ENCODE results near the gene MAP4K1. TPM values are rescaled to one million over a fixed set of nuclear protein-coding genes. Genes with fewer than 3 reads are reported as not detected.
"Not testable (repeated sequence)": the region's sequence is repeated elsewhere in the genome, so short reads cannot be mapped to it uniquely, and the experiment has no call there.

MAP4K1 gene
- total RNA-seq, 1 experiment from 2014 or later, result 11.1 TPM

DNA sequence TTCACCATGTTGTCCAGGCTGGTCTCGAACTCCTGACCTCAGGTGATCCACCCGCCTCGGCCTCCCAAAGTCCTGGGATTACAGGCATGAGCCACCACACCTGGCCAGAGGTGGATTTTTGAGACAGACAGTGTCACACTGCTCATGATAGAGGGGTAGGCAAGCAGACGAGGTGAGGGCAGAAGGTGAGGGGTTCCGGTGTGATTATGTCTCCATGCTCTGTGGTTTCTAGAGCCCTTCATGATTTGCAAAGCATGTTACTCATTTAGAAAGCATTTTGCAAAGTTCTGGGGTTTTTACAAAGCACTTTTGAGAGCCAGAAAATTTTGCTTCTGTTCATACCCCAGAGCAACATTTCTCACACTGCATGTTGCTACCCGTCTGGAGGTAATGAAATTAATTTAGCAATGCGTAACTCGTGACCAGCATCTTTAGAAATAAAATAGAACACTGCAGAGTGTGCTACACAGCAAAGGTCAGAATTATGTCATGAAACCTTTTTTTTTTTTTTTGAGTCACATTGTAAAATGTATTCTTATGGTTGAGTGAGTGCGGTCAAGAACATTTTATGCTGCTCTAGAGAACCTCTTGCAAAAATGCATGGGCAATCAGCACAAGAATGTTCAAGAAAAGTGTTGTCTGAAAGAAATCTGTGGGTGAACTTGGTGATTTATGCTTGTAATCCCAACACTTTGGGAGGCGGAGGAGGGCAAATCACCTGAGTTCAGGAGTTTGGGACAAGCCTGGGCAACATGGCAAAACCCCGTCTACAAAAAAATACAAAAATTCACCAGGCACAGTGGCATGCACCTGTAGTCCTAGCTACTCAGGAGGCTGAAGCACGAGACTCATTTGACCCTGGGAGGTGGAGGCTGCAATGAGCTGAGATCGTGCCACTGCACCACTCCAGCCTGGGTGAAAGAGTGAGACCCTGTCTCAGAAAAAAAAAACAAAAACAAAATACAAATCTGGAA, 58.0 kb downstream of the MAP4K1 start:
- BruUV-seq (replicated peaks), result no TSS peak
- no peaks in the 10 kb centered on the region for H3K27me3 ChIP-seq (ENCODE audit: control insufficient read depth, insufficient read depth, low read length)
- no peak overlapping the region for H3K27ac ChIP-seq (ENCODE audit: low read length)
- ChIA-PET POLR2A (interaction anchor here (0.7 kb wide), 1 partner anchor 8 kb away, joined by 10 read pairs; no protein-coding TSS in a partner anchor), CTCF (interaction anchor here (0.6 to 0.8 kb wide), 2 partner anchors 35 to 41 kb away, joined by 3 to 5 read pairs; no protein-coding TSS in a partner anchor)
- in situ Hi-C loops (cut with HindIII; ENCODE audit: low pct_unique_long_range_greater_than_20kb, low sequenced_read_pairs) (no loop called here), intact Hi-C loops (cut with micrococcal nuclease; ENCODE audit: unreplicated experiment) (loop anchor here (5.0 kb wide), 1 partner anchor 73 kb away; no protein-coding TSS in a partner anchor)
- no peaks in the 10 kb centered on the region for H3K36me3 ChIP-seq (ENCODE audit: control insufficient read depth, insufficient read depth, low read length)
- no peaks in the 10 kb centered on the region for H3K9me3 ChIP-seq (ENCODE audit: control insufficient read depth, insufficient read depth, low read depth, low read length)
- no peak for ATAC-seq
- H3K4me3 ChIP-seq (ENCODE audit: low read depth in 2 of 2, low read length in 2 of 2), result no peak overlapping the region
- no peak for DNase-seq (ENCODE audit: low read depth, low spot score)
- TF ChIP-seq POLR2AphosphoS5 (IDR thresholded peaks at IDR 0.05; ENCODE audit: low read depth, low read length), result no peak
- TF ChIP-seq, protein P1, sequence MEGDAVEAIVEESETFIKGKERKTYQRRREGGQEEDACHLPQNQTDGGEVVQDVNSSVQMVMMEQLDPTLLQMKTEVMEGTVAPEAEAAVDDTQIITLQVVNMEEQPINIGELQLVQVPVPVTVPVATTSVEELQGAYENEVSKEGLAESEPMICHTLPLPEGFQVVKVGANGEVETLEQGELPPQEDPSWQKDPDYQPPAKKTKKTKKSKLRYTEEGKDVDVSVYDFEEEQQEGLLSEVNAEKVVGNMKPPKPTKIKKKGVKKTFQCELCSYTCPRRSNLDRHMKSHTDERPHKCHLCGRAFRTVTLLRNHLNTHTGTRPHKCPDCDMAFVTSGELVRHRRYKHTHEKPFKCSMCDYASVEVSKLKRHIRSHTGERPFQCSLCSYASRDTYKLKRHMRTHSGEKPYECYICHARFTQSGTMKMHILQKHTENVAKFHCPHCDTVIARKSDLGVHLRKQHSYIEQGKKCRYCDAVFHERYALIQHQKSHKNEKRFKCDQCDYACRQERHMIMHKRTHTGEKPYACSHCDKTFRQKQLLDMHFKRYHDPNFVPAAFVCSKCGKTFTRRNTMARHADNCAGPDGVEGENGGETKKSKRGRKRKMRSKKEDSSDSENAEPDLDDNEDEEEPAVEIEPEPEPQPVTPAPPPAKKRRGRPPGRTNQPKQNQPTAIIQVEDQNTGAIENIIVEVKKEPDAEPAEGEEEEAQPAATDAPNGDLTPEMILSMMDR (IDR thresholded peaks at IDR 0.05), result no peak
- TF ChIP-seq, protein P2, sequence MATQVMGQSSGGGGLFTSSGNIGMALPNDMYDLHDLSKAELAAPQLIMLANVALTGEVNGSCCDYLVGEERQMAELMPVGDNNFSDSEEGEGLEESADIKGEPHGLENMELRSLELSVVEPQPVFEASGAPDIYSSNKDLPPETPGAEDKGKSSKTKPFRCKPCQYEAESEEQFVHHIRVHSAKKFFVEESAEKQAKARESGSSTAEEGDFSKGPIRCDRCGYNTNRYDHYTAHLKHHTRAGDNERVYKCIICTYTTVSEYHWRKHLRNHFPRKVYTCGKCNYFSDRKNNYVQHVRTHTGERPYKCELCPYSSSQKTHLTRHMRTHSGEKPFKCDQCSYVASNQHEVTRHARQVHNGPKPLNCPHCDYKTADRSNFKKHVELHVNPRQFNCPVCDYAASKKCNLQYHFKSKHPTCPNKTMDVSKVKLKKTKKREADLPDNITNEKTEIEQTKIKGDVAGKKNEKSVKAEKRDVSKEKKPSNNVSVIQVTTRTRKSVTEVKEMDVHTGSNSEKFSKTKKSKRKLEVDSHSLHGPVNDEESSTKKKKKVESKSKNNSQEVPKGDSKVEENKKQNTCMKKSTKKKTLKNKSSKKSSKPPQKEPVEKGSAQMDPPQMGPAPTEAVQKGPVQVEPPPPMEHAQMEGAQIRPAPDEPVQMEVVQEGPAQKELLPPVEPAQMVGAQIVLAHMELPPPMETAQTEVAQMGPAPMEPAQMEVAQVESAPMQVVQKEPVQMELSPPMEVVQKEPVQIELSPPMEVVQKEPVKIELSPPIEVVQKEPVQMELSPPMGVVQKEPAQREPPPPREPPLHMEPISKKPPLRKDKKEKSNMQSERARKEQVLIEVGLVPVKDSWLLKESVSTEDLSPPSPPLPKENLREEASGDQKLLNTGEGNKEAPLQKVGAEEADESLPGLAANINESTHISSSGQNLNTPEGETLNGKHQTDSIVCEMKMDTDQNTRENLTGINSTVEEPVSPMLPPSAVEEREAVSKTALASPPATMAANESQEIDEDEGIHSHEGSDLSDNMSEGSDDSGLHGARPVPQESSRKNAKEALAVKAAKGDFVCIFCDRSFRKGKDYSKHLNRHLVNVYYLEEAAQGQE (IDR thresholded peaks at IDR 0.05; ENCODE audit: insufficient read depth in 1 of 2, low read depth in 2 of 2, low read length in 1 of 2), result no peak
- no peak for TF ChIP-seq TCF7L2 (IDR thresholded peaks at IDR 0.05; ENCODE audit: low read depth, low read length)
- no peak for TF ChIP-seq SIN3A (IDR thresholded peaks at IDR 0.05; ENCODE audit: borderline replicate concordance, insufficient read depth, low read depth, low read length)
- H3K4me1 ChIP-seq (ENCODE audit: control insufficient read depth, insufficient read depth, low read length), result 0 out of 2 replicates have a peak, but pooled peaks cover 2% of the 10 kb centered on the region

DNA sequence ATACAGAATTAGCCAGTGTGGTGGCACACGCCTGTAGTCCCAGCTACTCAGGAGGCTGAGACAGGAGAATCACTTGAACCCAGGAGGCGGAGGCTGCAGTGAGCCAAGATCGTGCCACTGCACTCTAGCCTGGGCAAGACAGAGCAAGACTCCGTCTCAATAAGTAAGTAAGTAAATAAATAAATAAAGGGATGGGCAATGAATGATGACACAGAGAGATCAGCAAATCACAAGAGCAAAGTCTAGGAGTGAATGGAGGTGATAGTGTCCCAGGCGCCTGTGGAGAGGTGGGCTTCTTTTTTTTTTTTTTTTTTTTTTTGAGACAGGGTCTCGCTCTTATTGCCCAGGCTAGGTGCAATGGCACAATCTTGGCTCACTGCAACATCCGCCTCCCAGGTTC, 58.8 kb downstream of the MAP4K1 start:
- CTCF ChIA-PET, result interaction anchor here (0.6 kb wide), 1 partner anchor 372 kb away, joined by 3 read pairs; the partner anchor contains the start of genes MRPS12 and SARS2
- intact Hi-C loops (cut with micrococcal nuclease; ENCODE audit: unreplicated experiment), result loop anchor here (5.0 kb wide), 1 partner anchor 73 kb away; no protein-coding TSS in a partner anchor
- in situ Hi-C loops (cut with HindIII; ENCODE audit: low pct_unique_long_range_greater_than_20kb, low sequenced_read_pairs), result not testable (repeated sequence)

More for the DNA sequence above, 58.8 kb downstream of the MAP4K1 start:
- H3K9me3 ChIP-seq (ENCODE audit: control insufficient read depth, insufficient read depth, low read depth, low read length); POLR2A ChIA-PET; H3K27me3 ChIP-seq (ENCODE audit: control insufficient read depth, insufficient read depth, low read length); H3K4me3 ChIP-seq (ENCODE audit: low read depth in 2 of 2, low read length in 2 of 2); ATAC-seq; DNase-seq (ENCODE audit: low read depth, low spot score); BruUV-seq (replicated peaks); H3K36me3 ChIP-seq (ENCODE audit: control insufficient read depth, insufficient read depth, low read length); H3K27ac ChIP-seq (ENCODE audit: low read length); H3K4me1 ChIP-seq (ENCODE audit: control insufficient read depth, insufficient read depth, low read length): not testable (repeated sequence)
